Measurements from ENCODE around the gene LAMC3.
"Not testable (repeated sequence)": the region's sequence is repeated elsewhere in the genome, so short reads cannot be mapped to it uniquely, and the experiment has no call there.

Gene LAMC3

DNA sequence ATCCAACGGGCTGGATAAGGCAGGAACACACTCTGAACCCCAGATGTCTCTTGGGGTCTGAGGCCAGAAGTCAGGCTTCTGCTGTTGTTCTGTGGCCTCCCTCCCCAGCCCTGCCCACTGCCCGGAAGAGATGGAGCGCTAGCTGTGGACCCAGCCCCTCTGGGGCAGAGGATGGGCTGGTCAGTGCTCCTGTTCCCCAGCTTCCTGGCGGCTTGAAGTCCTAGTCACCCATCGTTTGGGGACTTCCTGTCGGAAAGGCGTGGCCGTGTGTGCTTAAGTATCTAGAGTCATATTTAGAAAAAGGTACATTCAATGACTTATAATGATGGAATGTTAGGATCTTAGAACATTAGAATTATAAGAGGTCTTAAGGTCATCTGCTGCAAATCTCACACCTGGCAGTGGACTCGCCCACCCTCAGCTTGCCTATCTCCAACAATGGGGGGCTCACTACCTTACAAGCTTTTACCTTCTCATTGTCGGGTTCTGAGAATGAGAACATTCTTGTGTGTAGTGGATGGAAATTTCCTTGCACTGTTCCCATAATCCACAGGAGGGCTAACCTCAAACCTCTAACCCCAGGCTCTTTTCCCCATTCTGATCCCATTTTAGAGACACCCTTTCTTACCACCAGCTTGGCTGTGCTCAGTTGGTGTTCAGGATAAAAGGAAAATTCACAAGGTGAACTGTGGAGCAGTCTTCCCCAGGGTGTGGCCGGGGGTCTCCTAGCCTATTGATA is 74.0 kb downstream of the LAMC3 start:
- no peak for DNase-seq

DNA sequence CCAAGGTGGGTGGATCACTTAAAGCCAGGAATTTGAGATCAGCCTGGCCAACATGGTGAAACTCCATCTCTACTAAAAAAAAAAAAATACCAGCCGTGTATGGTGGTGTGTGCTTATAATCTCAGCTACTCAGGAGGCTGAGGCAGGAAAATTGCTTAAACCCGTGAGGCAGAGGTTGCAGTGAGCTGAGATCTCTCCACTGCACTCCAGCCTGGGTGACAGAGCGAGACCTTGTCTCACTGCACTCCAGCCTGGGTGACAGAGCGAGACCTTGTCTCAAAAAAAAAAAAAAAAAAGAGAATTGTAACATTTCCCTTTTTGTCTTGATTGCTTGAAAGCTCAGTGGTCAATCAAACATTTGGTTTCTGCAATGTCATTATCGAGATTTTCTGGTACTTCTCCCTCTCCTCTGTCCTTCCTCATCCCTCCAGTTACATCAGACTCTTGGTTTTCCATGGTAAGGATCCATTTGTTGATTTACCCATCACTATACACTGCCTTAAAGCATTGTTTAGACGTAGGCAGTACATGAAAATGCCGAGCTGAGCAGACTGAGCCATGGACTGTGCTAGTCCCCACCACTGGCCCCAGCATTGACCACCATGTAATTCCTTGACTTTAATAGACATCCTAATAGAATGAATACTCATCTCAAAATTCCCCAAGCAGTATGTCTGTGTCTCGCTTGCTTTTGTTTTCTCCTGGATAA is 75.8 kb downstream of the LAMC3 start:
- no peak for DNase-seq

DNA sequence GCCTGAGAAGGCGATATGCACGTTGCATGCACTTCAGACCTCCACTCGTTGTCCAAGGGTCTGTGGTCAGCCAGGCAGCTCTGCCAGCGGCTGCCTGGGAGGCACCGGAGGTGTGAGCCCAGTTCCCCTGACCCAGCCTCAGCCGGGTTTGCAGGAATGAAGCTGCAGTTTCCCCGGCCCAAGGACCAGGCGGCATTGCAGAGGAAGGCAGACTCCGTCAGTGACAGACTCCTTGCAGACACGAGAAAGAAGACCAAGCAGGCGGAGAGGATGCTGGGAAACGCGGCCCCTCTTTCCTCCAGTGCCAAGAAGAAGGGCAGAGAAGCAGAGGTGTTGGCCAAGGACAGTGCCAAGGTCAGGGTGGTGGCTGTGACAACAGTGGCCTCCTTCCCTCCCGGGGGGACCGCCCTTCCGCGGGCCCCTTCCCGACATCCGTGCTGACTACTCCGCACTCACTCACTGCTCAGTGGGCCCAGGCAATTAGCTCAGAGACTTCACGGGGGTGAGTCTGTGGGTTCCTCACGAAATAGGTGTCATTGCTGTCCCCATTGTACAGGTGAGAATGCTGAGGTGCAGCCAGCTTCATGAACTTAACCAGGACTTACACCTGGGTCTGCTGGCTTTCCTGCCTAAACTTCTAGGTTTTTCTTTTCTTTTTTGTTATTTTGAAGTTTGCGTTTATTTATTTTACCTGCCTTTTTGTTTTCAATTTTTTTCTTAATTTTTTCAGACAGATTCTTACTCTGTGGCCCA is 76.6 kb downstream of the LAMC3 start:
- no peak for DNase-seq

DNA sequence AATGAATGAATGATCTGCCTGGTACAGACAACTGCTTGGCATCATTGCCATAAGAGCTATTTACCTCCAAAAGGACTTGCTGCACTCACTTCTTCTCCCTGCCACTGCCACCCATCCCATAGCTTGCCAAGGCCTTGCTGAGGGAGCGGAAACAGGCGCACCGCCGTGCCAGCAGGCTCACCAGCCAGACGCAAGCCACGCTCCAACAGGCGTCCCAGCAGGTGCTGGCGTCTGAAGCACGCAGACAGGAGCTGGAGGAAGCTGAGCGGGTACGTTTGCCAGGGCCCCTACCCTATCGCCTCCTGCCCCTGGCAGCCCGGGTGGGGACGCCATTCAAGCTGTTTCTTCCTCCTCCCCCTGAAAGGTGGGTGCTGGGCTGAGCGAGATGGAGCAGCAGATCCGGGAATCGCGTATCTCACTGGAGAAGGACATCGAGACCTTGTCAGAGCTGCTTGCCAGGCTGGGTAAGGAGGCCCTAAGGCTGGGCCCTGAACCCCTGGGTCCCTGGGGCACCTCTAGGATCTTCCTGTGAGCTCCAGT is 78.5 kb downstream of the LAMC3 start:
- no peak for DNase-seq

DNA sequence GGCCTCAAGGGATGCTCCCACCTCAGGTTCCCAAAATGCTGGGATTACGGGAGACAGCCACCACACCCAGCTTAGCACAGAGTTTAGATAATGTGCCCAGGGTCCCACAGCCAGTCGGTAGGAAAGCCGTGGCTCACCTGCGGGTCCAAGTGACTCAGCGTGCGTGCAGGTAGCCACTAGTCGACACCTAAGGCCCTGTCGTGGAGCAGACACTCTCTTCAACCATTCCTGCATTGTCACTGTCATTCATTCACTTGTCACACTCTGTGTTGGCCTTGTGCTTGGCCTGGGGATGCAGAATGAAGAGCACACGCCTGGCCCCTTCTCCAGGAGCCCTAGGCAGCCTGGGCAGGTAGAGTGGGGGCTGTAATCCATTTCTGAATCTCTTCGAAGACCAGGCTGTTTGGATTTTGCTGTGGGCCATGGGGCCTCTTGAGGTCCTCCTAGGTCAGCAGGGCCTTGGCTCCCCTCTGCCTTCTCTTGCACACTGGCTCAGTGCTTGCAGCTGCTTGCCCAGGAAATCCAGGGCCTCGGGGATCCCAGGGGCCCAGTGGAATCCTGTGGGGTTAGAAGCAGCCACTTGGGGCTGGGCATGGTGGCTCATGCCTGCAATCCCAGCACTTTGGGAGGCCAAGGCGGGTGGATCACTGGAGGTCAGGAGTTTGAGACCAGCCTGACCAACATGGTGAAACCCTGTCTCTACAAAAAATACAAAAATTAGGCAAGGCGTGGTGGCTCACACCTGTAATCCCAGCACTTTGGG is 81.2 kb downstream of the LAMC3 start:
- no peak for DNase-seq

DNA sequence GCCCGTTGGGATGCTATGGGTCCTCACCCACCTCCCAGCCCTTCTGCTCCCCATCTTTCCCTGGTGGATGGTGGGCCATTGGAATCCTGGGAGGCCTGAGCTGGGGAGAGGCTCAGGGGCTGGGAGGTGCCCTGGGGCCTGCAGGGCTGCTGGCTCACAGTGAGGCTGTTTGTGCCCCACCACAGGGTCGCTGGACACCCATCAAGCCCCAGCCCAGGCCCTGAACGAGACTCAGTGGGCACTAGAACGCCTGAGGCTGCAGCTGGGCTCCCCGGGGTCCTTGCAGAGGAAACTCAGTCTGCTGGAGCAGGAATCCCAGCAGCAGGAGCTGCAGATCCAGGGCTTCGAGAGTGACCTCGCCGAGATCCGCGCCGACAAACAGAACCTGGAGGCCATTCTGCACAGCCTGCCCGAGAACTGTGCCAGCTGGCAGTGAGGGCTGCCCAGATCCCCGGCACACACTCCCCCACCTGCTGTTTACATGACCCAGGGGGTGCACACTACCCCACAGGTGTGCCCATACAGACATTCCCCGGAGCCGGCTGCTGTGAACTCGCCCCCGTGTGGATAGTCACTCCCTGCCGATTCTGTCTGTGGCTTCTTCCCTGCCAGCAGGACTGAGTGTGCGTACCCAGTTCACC is 82.5 kb downstream of the LAMC3 start:
- DNase-seq: no peak

DNA sequence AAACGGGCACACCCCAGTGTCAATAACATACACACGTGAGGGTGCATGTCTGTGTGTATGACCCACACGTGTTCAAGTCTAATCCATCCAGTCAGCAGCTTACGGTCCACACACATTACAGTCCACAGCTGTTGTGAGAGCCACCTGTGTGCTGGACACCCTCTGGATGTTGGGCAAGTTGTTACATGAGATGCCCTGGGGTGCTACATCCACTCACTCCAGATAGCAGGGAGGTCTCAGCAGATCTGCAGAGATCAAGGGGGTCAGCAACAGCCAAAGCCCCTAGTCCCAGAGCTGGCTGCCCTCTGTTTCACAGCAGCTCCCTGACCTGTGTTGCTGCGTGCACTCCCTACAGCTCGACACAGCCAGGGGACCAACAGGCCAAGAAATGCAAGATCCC is 83.1 kb downstream of the LAMC3 start:
- DNase-seq: no peak

DNA sequence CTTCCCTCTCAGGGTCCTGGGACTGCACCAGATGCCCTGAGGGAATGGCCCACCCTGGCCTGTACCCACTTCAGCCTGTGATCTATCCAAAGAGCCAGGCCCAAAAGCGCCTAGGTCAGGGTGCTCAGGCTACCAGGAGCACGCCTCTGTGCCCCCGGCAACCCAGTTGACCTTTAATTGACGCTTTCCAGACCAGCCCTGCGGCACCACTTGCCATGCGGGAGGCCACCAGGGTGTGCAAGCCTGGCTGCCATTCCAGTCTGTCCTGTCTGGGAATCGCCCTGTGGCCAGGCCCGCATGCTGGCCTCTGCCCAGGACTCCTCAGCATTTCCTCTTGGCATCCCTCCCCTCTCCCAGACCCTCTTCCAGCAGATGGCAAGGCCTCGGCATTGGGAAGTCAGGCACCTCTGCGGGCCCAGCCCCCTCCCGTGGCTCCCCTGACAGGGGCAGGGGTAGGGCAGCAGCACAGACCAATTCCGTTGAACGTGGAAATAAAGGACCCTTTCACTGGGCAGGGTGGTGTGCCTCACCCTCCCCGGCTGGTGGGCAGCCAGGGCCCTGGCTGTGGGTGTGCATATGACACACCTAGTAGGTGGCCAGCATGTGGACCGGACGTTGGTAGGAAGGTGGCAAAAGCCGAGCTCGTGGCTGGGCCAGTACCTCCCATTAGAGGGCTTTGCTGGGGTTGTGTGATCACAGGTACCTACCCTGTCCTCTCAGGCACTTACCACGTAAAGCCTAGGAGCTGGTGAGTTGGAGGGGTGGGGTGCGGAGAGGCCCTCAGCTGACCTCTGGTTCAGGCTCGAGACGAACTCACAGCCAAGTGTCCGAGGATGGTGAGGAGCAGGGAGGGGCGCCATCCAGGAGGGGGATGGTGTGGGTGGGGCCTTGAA is 83.8 kb downstream of the LAMC3 start:
- no peak for DNase-seq

DNA sequence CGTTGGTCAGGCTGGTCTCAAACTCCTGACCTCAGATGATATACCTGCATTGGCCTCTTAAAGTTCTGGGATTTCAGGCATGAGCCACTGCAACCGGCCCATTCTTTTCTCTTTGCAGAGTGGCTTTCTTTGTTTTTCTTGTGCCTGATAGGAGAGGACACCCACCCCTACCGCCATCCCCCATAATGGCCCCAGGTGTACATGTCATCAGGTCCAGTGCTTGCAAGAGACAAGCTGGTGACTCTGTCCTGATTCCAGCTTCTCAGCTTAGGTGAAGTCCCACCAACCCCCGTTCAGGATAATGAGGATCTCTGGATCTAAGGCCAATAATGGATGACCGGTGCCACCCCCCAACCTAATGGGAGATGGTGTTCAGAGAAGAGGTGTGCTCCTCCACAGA is 85.0 kb downstream of the LAMC3 start:
- no peak for DNase-seq

DNA sequence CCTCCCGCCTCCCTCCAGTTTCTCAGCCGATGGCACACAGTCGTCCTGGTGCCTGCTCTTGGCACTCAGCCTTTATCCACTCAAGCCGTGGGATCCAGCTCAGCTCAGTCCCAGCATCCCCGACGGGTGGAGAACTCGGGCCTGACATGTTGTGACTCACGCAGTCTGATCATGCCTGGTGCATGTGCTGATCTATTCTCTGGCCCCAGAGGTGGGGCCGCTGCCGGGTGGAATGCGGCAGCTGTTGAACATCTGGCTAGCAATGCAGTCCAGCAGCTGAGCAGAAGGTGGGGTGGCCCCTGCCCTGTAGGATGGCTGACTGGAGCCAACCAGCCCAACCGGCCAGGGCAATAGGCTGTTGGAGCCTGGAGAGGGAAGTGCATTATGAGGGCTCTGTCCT is 85.6 kb downstream of the LAMC3 start:
- no peak for DNase-seq

DNA sequence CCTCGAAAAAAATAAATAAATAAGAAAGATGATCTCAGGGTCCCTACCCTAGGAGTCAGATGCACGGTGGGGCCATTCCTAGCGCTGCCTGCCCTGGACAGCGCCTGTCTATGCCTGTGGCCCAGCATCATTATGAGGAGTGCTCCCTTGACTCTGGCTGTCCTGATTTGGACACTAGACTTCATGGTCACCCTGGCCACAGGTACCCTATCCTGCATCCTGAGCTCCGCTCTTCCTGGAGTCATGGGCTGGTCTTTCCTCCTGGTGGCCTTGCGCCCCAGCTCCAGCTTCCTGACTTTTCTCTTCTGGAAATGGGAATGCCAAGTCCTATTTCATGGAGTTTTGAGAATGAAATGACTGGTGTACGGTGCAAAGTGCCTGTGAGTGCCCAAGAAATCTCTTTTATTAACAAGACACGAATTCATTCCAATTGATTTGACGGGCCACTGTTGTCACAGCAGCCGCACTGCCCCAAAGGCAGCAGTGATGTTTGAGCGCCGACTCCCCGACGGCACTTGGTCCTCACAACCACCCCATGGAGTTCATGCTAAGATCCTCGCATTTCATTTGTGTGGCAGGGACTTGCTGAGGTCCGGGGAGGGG is 86.8 kb downstream of the LAMC3 start:
- no peak for DNase-seq

DNA sequence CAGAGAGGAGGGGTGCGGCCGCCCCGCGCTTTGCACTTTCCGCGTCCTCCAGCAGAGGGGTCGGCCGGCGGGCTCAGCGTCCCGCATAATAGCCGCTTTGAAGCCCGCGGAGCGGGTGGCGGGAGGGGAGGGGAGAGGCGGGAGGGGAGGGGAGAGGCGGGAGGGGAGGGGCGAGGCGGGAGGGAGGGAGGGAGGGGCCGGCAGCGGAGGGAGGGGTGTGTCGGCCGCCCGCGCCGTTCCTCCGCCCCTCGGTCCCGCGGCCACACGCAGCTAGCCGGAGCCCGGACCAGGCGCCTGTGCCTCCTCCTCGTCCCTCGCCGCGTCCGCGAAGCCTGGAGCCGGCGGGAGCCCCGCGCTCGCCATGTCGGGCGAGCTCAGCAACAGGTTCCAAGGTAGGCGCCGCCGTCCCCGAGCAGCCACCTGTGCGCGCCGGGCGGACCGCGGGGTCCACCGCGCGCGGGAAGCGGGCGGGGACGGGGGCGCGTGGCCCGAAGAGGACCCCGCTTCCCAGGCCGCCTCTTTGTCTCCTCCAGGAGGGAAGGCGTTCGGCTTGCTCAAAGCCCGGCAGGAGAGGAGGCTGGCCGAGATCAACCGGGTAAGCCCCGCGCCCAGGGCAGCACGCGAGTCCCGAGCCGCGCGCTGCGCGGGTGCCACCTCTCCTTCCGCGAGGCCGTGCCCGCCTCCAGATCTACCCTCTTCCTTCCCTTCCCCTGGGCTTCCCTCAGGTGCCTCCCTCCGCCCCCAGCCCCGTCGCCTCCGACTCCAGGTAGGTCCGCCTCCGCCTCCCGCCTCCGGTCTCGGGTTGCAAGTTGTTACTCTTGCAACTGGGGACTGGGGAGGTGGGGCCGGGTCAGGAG is 87.5 kb downstream of the LAMC3 start, which contains the start of gene AIF1L:
TSS of gene AIF1L (plus strand) at position 263 of the 857 bp plus-strand sequence. CDS start at position 362, 99 bp downstream.
- peak; percentile 69 for DNase-seq

DNA sequence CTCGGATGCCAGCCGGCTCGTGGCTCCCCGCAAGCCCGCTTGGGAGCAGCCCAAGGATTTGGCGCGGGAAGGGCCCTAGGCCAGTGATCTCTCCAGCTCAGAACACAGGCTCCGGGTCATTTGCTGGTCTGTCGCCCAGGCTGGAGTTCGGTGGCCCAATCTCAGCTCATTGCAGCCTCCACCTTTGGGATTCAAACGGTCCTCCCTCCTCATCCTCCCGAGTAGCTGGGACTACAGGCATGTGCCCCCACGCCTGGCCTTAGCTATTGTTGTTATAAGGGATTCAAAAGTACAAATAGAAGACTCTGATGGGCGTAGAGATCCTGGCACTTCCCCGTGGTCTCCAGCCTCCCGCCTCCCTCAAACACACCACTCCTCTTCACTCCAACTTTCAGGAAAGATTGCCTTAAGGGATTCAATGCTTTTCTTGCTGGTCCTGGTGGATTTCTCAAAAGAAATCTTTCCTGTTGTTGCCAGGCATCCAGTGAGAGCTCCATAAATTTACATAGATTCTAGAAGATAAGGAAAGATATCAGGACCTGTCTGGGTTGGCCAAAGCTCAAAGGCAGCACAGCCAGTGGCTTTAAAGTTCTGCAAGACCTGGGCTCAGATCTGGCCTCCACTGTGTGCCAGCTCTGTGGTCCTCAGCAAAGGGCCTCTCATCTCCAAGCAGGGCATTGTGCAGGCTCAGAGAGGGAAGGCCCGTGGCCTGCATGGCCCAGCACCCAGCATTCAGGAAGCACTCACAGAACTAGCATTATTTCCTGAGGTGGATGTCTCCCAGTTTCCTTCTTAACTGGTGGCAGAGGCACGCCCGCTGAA is 88.4 kb downstream of the LAMC3 start:
- DNase-seq: no peak

DNA sequence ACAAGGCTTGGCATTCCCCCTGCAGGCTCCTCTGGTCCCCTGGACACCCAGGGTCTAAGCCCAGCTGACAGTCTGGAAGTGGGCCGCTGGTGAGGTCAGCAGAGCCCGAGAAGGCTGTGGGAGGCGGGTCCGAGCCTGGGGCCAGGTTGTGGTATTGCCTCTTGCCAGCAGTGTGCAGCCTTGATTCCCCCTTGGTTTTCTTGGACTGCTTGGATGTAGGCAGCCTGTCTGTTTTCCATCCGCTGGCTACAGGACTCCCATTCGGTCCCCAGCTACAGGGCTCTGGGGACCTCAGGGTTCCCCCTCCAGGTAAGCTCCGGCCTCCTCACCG is 88.9 kb downstream of the LAMC3 start:
- DNase-seq: no peak

DNA sequence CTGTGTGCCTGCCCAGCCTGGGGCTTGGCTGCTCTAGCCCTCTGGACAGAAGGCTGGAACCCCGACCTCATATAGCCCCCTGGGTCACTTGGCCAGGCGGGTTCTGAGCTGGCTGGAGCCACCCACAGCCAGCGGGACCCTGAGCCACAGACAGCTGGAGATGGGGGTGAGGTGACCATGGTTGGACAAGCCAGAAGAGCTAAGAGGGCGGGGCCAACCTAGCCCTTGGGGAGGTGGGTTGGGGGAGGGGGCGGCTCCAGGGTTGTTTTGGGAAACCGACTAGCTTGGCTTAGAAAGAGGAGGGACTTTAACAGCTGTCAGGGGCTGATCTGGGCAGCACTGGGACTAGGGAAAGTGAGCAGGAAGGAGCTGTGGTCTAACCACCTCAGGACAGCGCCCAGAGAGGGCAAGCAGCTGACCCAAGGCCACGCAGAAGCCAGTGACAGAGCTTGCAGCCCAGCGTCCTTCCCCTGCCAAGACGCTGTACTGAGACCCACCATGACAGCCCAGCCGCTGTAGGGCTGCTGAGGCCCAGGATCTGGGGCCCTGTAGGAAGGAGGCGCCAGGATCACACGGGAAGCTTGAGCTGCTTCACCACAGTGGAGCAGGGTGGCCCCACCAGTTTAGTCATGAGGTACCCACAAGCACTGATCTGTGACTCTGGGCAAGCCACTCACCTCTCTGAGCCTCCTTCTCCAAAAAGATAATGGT is 89.6 kb downstream of the LAMC3 start:
- DNase-seq: no peak

DNA sequence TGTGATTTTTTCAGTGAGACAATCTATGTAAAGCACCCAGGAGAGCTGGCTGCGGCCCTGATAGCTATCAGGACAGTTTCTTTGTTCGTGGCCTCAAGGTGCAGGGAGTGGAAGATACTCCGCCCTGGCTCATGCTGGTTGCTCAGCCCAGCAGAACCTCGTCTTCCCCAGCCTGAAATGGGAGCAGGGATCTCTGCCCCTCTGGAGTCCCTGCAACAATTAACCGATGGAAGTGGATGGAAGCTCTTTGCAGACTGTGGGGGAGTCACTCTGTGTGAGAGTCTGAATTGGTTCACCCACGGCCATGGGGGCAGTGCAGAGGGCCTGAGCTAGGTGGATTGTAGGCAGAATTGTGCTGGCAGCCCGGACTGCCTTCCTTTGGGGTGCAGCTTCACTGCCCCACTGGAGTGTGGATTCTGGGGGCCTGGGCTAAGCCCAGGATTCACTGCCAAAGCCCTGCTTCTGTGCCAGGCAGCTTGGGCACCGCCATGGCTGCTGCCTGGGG is 90.2 kb downstream of the LAMC3 start:
- no peak for DNase-seq

DNA sequence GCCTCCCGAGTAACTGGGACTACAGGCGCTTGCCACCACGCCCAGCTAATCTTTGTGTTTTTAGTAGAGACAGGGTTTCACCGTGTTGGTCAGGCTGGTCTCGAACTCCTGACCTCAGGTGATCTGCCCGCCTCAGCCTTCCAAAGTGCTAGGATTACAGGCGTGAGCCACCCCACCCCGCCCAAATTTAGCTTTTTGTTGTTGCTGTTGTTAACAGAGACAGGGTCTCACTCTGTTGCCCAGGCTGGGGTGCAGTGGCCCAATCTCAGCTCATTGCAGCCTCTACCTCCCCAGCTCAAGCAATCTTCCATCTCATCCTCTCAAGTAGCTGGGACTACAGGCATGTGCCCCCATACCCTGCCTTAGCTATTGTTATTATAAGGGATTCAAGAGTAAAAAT is 90.9 kb downstream of the LAMC3 start:
- not testable (repeated sequence) for DNase-seq

DNA sequence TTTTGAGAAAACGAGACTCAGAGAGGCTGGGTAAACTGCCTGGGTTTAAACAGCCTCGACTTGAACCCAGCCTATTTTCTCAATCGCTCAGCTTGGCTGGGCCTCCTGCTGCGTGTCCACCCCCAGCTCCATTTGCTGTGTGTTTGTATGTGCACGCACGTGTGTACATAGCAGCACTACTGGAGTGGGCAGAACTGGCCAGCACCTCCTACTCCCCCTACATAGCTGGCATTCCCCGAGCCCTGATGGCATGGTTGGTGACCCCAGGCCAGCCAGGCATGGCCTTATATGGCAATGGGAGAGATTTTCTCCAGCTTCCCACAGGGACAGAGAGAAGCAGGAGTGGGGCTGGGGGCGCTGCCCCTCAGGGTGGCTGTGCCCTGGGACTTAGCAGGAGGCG is 91.5 kb downstream of the LAMC3 start:
- DNase-seq: no peak

All from activated CD8-positive, alpha-beta memory T cell treated with anti-CD3 and anti-CD28 coated beads, Interleukin-2, amount 50 U/mL, for 48 hours (primary cell).